HG03139 (cell line): Measurements from ENCODE around the gene SLC25A6.
"Not testable (repeated sequence)": the region's sequence is repeated elsewhere in the genome, so short reads cannot be mapped to it uniquely, and the experiment has no call there.

Experiments used
- ATAC-seq: cut with Tn5 transposase; IDR thresholded peaks from one replicate; pipeline ENCODE4 v1.9.1; 2021; ENCODE audit not compliant: unreplicated experiment

The SLC25A6 gene

GRCh38 chrX:1391707-1392375 is at the start of gene SLC25A6:
Gene SLC25A6 (minus strand): TSS chrX:1392113. CDS start chrX:1392009, 104 bp downstream.
- peak; percentile 93 for ATAC-seq

- no peak for ATAC-seq
Measured at GRCh38 chrX:1440506-1440905, 48.6 kb upstream of the SLC25A6 start.

- no peak for ATAC-seq
Measured at GRCh38 chrX:1435241-1435895, 43.5 kb upstream of the SLC25A6 start.

GRCh38 chrX:1434871-1435240 is 42.9 kb upstream of the SLC25A6 start:
- no peak for ATAC-seq

GRCh38 chrX:1433646-1434357 is 41.9 kb upstream of the SLC25A6 start:
- ATAC-seq, result no peak

GRCh38 chrX:1430451-1430850 is 38.5 kb upstream of the SLC25A6 start:
- ATAC-seq, result no peak

GRCh38 chrX:1427756-1428155 is 35.8 kb upstream of the SLC25A6 start:
- ATAC-seq, result no peak

GRCh38 chrX:1426321-1426720 is 34.4 kb upstream of the SLC25A6 start:
- not testable (repeated sequence) for ATAC-seq

- no peak for ATAC-seq
Measured at GRCh38 chrX:1425381-1425780, 33.5 kb upstream of the SLC25A6 start.

GRCh38 chrX:1424147-1424851 is 32.4 kb upstream of the SLC25A6 start:
- ATAC-seq, result no peak

GRCh38 chrX:1423215-1423614 is 31.3 kb upstream of the SLC25A6 start:
- no peak for ATAC-seq

- no peak for ATAC-seq
Measured at GRCh38 chrX:1422135-1422465, 30.2 kb upstream of the SLC25A6 start.

- no peak for ATAC-seq
Measured at GRCh38 chrX:1421433-1422134, 29.7 kb upstream of the SLC25A6 start.

- ATAC-seq, result no peak
Measured at GRCh38 chrX:1420371-1420770, 28.5 kb upstream of the SLC25A6 start.

- ATAC-seq, result no peak
Measured at GRCh38 chrX:1419545-1420355, 27.8 kb upstream of the SLC25A6 start.

- ATAC-seq, result no peak
Measured at GRCh38 chrX:1418901-1419544, 27.1 kb upstream of the SLC25A6 start.

GRCh38 chrX:1417921-1418771 is 26.2 kb upstream of the SLC25A6 start:
- ATAC-seq, result no peak

GRCh38 chrX:1416965-1417760 is 25.2 kb upstream of the SLC25A6 start:
- no peak for ATAC-seq
